GM18526 (cell line): Measurements from ENCODE around the gene SORCS2.

Source experiments
- POLR2A ChIP-seq: IDR thresholded peaks from 3 replicates; pipeline ENCODE4 v1.6.1; 2011; ENCODE audit not compliant: insufficient read length; ENCODE audit errors: extremely low read depth

Gene SORCS2

DNA sequence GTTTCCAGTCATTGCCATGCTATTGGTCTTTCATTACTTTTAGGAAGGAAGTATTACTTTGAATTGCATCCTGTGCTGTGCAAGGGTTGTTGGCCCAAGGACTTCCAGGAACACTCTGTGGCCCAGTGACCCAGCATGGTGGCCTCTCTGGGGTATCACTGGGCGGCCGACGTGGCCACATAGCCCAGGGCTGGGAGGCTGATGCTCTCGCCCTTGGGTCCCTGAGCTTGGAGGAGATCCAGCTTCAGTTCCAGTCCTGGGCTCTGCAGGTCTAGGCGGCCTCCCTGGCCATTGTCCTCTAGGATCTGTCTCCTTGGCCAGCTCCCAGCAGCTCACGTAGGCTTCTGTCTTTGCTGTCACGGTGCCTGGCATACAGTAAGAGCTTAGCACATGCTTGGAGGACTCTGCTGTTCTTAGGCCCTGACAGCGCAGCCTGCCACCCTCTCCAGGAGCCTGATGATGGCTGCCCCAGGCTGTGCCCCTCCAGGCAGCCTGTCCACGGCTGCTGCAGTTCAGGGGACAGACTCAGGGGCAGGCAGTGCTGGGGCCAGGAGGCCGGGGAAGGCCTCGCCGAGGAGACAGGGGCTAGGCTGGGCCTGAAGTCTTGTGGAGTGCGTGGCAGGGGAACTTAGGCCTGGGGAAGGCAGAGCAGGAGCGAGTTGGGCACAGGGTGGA is 42.2 kb downstream of the SORCS2 start:
- no peak for TF ChIP-seq POLR2A

DNA sequence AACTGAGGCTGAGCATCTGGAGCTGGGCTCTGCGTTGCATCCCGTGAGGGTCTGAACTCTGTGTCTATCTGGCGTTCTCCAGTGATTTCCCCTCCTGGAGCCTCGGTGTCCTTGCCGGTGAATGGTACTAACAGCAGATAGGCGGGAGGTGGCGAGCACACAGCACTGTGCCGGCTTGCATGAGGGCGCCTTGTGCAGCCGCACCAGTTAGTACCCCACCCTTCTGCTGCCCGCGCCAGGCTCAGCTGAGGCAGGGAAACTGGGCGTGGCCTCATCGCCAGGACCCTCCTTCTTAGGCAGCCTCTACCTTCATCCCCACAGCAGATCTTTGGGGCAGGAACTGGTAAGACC is 42.7 kb downstream of the SORCS2 start:
- no peak for TF ChIP-seq POLR2A

DNA sequence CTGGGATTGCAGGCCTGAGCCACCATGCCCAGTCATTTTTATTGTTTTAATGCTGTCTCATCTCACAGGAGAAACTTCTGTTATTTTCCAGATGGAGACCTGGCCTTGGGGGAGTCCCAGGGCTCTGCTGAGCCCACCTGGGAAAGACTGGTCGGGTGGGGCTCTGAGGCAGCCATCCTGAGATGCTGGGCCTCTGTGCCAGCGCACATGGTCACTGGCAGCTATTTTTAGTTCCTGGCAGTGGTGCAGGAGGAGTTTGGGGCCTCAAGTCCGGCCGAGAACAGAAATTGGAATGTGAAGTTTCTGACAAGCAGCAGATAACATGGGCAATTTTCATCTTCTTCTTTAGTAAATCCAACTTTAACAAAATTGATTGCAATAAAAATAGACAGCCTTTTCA is 44.5 kb downstream of the SORCS2 start:
- TF ChIP-seq POLR2A: no peak

DNA sequence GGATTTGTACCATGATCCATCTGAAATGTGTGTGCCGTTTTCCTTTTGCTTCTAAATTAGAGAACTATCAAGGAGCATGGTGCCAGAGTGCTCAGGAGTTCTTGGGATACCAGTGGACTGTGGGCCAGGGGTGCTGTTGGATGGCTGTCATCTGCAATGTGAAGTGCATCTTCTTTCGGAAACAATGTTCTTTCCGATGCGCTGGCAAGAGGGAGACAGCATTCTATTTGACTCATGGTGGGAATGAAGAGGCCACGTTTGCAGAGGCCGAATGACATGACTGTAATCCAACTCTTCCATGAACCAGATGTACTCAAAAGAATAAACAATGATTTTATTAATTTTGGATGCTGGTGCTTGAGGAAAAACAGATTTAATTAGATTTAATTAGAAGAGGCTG is 45.5 kb downstream of the SORCS2 start:
- TF ChIP-seq POLR2A: no peak

DNA sequence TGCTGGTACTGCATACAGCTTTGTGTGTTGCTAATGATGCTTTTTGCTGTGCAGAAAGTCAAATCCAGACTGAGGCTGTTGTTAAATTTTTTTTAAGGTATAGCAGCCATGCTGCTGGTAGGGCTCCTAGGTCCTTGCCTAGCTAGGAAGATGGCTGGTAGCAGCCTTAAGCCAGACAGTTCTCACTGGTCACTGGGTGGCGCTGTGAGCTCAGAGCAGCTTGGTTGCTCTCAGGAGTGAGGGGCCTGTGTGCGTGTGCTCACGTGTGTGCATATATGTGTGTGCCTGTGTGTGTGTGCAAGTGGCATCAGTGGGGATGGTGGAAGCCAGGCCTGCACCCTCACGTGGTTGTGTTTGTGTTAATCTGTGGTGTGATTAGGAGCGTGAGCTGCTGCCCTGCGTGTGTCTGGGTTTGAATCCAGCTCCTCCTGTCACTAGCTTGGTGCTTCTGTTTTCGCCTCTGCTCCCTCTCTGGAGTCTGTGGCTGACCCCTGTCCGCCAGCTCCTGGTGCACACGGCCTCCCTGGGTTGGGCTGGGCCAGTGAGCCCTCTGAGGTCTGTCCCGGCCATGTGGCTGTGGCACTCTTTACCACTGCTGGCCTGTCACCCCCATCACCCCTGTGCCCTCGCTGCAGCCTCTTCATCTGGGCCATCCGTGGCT is 46.1 kb downstream of the SORCS2 start:
- no peak for TF ChIP-seq POLR2A

DNA sequence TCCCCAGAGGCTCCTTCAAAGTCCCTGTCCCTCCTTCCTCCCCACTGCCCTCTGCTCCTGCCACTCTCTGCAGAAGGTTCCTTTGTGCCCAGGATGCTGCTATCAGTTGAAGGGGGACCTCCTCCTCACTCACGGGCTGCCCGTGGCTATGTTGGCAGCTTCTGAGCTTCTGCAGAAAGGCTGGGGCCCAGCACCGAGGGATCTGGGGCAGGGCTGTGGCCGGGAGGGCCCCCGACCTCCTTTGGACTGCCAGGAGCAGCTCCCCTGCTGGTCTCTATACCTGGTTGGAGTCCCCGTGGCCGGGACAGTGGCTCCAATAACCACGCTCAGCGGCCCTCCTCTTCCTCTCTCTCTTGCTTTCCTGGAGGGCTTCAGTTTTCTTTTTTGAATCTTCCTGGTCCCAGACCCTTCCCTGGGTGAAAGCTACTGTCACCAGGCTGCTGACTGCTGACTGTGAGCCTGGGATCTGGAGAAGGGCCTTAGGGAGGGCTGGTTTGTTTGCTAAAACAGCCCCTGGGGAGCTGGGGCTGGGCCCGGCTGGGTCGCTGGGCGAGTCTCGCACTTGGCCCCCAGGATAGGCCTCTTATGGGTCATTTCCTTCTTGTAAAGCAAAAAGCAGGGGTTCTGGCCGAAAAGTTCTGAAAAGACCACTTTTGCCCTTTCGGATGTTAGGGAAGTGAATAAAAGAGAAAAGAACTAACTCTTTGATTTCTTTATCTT is 46.9 kb downstream of the SORCS2 start:
- no peak for TF ChIP-seq POLR2A

DNA sequence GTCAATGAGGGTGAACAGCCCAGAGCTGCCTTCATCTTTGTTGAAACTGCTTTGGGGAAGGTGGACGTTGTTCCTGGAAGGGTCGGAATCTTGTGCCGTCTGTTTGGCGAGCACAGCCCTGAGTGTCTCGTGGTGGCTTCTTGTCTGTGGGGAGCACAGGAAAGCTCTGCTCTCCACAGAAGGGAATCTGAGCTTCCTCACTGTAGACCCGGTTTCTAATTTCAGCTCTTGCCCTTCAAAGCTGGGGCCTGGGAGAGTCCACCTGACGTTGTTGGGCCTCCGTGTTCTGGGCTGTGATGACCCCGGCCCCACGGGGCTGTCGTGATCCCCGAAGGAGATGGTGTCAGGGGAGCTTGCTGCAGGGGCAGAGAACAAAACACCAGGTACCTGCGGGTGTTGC is 47.5 kb downstream of the SORCS2 start:
- TF ChIP-seq POLR2A: no peak

DNA sequence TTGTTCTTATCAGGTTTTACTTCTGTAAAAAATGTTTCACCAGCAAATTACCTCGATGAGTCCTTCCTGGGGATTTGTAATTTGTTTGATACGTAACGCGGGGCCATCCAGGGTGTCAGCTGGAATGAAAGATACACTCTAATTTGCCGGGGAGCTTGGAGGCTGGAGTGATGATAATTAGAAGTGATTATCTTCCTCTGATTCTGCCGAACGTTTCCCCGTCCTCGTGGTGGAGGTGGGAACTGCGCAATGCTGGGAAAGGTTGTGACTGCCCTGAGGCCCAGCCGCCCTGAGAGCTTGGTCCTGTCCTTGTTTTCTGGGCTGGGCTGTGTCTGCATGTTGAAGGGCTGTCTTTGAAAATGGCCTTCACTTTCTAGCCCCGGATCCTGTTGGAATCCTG is 48.0 kb downstream of the SORCS2 start:
- no peak for TF ChIP-seq POLR2A

DNA sequence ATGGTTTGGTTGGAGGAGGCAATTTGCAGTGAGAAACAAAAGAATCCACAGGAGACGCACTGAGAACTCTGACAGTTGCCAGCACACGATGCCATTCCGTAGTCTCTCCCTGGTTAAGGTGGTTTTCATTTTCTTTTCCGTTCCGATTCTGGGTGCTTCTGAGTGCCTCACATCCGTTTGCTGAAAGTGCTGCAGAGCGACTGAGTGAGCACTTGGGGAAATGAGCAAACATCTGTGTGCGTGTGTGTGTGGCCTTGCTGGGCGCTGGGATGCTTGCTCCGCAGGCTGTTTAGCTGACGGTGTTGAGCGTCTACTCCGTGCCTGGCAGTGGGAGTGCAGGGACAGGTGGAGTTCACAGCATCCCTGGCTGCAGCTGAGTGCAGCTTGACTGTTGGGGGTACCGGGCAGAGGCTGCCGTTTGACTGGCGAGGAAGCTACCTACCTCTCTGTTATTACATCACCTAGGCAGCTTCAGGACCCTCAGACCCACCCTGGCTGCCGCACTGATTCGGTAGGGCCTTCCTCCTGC is 49.3 kb downstream of the SORCS2 start:
- no peak for TF ChIP-seq POLR2A

DNA sequence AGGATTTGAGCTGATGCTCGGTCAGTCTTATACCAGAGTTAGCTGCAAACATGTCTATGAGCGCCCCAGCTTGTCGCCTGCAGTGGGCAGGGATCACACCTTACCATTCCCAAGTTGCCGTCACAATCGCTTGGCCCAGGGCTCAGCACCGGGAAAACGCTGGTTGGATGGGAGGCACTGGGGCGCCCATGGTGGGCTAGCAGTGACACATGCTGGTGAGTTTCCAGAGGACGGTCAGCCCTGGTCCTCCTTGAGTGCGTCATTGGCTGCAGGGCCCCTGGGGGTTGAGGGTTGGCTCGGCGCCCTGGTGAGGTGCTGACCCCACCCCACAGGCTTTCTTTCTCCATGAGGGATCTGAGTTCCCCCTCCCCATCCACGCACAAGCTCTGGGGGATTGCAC is 50.4 kb downstream of the SORCS2 start:
- no peak for TF ChIP-seq POLR2A

DNA sequence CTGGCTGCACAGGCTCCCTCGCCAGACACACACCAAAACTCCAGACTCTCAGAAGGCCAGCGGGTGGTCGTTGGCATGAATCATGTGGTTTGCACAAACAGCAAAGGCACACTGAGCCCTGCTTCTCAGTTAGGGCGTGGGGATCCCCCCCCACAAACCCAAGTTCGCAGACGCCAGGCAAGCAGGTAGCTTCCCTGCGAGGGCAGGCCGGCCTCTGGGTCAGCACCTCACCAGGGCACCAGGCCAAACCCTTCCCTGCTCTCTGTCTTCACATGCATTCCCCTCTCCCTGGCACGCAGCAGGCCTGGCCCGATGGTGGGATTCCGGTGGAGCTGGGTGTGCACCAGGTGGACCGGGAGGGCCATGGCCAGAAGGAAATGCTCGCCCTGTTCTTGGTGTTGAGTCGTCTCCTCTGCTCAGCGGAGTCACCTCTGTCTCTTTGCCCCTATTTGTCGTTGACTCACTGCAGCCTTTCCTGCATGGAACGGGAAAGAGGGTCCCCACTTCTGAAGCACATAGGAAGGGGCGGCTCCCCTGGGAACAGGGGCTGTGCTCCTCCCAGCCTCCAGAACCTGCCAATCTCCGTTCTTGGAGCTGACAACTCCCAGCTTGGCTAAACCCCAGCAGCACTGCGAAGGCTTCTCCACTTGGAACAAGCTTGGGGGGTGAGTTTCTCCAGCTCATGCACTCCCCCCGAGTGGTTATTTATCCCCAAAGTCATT is 51.4 kb downstream of the SORCS2 start:
- no peak for TF ChIP-seq POLR2A

DNA sequence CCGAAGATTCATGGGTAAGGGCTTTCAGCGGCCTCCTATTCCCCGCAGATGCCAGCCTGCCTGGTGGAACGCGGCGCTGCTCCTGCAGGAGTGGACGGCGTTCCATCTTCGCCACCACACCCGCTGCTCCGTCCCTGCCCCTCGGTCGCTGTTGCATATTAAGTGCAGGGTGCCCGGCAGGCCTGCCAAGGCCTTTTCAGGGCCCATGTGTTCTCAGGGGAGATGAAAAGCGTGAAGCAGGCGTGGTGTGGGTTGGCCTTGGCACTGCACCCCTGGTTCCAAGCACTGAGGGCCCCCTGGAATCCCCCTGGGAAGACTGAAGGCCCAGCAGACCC is 52.0 kb downstream of the SORCS2 start:
- no peak for TF ChIP-seq POLR2A

DNA sequence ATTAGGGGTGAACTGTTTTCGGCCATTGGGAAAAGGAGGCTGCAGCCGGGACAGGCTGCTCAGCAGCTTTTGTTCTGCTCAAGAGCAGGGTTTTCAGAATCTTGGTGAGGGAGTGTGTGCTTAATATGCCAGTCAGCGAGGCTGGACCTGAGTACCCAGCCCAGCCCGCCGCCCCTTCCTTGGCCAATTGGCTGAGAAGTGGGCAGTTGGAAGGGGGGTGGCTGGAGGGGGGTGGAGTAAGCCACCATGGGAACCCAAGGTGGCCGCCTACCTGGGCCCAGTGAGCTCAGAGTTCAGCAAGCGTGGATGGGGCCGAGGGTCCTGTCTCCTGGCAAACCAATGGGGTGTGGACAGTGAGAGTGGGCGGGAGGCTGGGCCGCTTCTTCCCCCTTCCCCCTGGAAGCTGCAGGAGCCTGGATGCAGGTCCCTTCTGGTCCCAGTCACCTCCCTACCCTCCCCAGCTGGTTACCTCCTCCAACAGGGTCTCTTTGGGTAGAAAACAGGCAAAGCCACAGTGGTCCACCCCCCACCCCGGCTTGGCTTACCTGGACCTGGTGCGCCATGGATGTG is 52.5 kb downstream of the SORCS2 start:
- no peak for TF ChIP-seq POLR2A

DNA sequence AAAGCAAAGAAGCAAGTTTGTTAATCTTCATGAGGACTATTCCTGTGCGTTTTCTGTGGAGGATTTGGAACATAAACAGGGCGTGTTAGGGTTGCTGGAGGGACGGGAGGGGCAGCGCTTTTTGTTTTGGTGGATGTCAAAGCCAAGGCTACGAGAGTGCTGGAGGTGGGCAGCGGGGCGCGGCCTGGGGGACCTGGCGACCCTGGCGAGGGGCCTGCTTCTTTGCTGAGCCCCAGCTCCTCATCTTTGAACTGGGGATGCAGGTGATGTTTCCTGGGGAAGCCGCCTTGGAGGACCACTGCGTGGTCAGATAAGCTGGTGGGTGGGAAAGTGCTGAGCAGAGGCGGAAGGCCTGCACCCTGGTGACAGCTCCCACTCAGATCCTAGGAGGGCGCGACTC is 55.2 kb downstream of the SORCS2 start:
- no peak for TF ChIP-seq POLR2A

DNA sequence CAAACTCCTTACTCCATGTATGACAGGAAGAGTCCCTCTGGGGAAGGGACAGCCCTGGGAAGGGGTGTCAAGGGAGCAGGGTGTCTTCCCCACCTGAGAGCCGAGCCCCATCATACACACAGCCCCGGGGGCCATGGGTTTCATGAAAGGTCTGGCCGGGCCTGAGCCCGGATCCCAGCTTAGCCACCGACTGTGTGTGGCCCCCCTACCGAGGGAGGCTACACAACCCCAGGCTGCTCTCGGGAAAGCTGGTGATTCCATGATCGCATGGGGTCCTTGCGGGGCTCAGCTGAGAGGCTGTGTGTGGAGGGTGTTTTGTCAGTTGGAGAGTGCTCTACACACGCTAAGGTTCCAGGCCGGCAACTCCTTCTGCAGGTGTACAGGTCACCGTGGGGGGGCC is 55.6 kb downstream of the SORCS2 start:
- no peak for TF ChIP-seq POLR2A

DNA sequence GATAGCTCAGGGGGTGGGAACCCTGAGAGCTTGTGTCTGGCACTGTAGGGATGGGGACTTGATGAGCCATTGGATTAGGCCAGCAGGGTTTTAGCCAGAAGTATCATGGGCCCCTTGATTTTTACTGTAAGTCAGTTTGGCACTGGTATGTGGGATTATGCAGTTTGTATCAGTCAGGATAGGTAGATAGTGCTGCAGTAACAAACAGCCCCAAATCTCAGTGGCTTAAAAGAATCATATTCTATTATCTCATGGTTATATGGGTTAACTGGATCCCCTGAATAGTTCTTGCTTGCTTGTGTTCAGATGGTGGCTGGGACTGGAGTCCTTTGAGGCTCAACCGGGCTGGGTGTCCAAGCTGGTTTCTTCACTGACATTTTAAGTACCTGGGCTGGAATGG is 56.5 kb downstream of the SORCS2 start:
- TF ChIP-seq POLR2A: no peak

DNA sequence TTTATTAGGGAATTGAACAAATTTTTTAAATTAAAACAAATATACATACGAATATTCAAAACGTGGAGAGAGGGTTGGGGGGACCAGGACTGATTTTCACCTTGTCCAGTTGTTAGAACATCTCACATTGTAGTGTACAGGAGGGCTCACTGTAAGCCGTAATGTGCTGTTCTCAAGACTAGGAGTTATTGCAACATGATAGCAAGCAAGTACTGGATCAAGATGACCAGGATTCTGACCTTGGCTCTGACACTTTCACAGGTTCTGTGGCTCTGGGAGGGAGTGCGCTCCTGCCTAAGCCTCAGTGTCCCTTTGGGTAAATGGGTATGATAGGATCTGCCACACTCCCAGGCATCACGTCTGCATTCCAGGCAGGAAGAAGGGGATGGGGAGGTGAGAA is 59.0 kb downstream of the SORCS2 start:
- TF ChIP-seq POLR2A: no peak
